ENCODE measurements around the gene ATP6AP2. TPM values are rescaled to one million over a fixed set of nuclear protein-coding genes. Genes with fewer than 3 reads are reported as not detected.
"Not testable (repeated sequence)": the region's sequence is repeated elsewhere in the genome, so short reads cannot be mapped to it uniquely, and the experiment has no call there.

ATP6AP2 gene
- total RNA-seq, 1 experiment from 2014 or later = 62.0 TPM

DNA sequence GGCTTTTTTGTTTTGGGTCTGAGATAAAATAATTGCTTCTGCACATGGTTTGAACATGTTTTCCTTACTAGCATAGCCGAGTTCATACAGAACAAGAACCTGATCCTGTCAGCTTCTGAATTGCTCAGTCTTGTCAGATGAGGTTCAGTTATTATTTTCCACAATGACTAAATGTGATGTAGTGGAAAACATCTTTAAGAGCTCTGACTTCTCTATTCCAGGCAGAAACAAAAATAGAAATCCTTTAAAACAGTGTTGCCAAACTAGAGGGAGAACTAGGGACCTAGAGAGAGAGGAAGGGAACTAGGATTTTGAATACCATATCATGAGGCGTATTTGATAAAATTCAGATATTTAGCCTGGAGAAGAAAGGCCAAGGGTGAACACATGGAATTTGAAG, 2.0 kb downstream of the ATP6AP2 start (continued):
- TF ChIP-seq EZH2phosphoT487 (IDR thresholded peaks at IDR 0.05; ENCODE audit: borderline replicate concordance) (no peak), ZFX (IDR thresholded peaks at IDR 0.05) (no peak), CEBPB (IDR thresholded peaks at IDR 0.05; ENCODE audit: low read depth) (no peak), TCF7L2 (IDR thresholded peaks at IDR 0.05; ENCODE audit: borderline replicate concordance, extremely low read depth, insufficient read depth, insufficient read length) (no peak), POLR2A (IDR thresholded peaks at IDR 0.05; ENCODE audit: borderline replicate concordance, extremely low read depth, insufficient read depth, insufficient read length) (no peak), POLR2AphosphoS5 (IDR thresholded peaks at IDR 0.05; ENCODE audit: low read depth, low read length) (no peak), EZH2 (IDR thresholded peaks at IDR 0.05) (no peak), JUND (IDR thresholded peaks at IDR 0.05) (no peak), ZNF274 (IDR thresholded peaks at IDR 0.05; ENCODE audit: low read depth, low read length) (no peak), RAD21 (IDR thresholded peaks at IDR 0.05; ENCODE audit: low read depth) (no peak)
- TF ChIP-seq, protein P1, sequence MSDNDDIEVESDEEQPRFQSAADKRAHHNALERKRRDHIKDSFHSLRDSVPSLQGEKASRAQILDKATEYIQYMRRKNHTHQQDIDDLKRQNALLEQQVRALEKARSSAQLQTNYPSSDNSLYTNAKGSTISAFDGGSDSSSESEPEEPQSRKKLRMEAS (IDR thresholded peaks at IDR 0.05) = no peak

- H3K9me3 ChIP-seq (ENCODE audit: control insufficient read depth in 1 of 2, insufficient read depth in 1 of 2, low read depth in 1 of 2, low read length in 2 of 2); CTCF ChIA-PET; POLR2A ChIA-PET; H3K9ac ChIP-seq (ENCODE audit: low read length); ATAC-seq; DNase-seq (ENCODE audit: low read depth, low spot score); intact Hi-C loops (cut with micrococcal nuclease); H3K4me2 ChIP-seq (ENCODE audit: low read length); H3K27ac ChIP-seq (ENCODE audit: low read depth, low read length); H2AFZ ChIP-seq (ENCODE audit: low read depth, low read length, poor library complexity, severe bottlenecking); RAD21 ChIA-PET (ENCODE audit: low non-redundant PET in 1 of 2, low total read pairs in 2 of 2, uncharacterized antibody in 2 of 2, unreplicated experiment in 2 of 2); H3K79me2 ChIP-seq (ENCODE audit: insufficient read depth, low read length); H3K4me1 ChIP-seq (ENCODE audit: control insufficient read depth in 1 of 2, insufficient read depth in 2 of 2, low read length in 2 of 2); H3K4me3 ChIP-seq (replicated peaks in 1 of 2; ENCODE audit: low read depth in 1 of 2, low read length in 2 of 2); H3K27me3 ChIP-seq (ENCODE audit: insufficient read depth, low read length); H4K20me1 ChIP-seq (ENCODE audit: insufficient read depth); H3K9me2 ChIP-seq (ENCODE audit: insufficient read depth); H3K36me3 ChIP-seq (ENCODE audit: control insufficient read depth in 1 of 2, insufficient read depth in 2 of 2, low read length in 2 of 2); BruUV-seq (replicated peaks): not testable (repeated sequence)
Measured at GRCh38 chrX:40587623-40588022, 6.9 kb downstream of the ATP6AP2 start.

- H3K4me1 ChIP-seq (ENCODE audit: control insufficient read depth in 1 of 2, insufficient read depth in 2 of 2, low read length in 2 of 2); H3K9ac ChIP-seq (ENCODE audit: low read length); RAD21 ChIA-PET (ENCODE audit: low non-redundant PET in 1 of 2, low total read pairs in 2 of 2, uncharacterized antibody in 2 of 2, unreplicated experiment in 2 of 2); H3K79me2 ChIP-seq (ENCODE audit: insufficient read depth, low read length); intact Hi-C loops (cut with micrococcal nuclease); DNase-seq (ENCODE audit: low read depth, low spot score); POLR2A ChIA-PET; H3K4me3 ChIP-seq (replicated peaks in 1 of 2; ENCODE audit: low read depth in 1 of 2, low read length in 2 of 2); H3K27me3 ChIP-seq (ENCODE audit: insufficient read depth, low read length); H3K9me3 ChIP-seq (ENCODE audit: control insufficient read depth in 1 of 2, insufficient read depth in 1 of 2, low read depth in 1 of 2, low read length in 2 of 2); H2AFZ ChIP-seq (ENCODE audit: low read depth, low read length, poor library complexity, severe bottlenecking); H3K9me2 ChIP-seq (ENCODE audit: insufficient read depth); H4K20me1 ChIP-seq (ENCODE audit: insufficient read depth); BruUV-seq (replicated peaks); H3K27ac ChIP-seq (ENCODE audit: low read depth, low read length); H3K36me3 ChIP-seq (ENCODE audit: control insufficient read depth in 1 of 2, insufficient read depth in 2 of 2, low read length in 2 of 2); ATAC-seq; H3K4me2 ChIP-seq (ENCODE audit: low read length); CTCF ChIA-PET: not testable (repeated sequence)
Measured at GRCh38 chrX:40589616-40590321, 9.0 kb downstream of the ATP6AP2 start.

All from HCT116 (cell line).